ENCODE data around the gene FBXW7. TPM values are rescaled to one million over a fixed set of nuclear protein-coding genes. Genes with fewer than 3 reads are reported as not detected.

The FBXW7 gene
- total RNA-seq, 3 donors from 2014 or later = 55.7 to 247 (median 117) TPM

DNA sequence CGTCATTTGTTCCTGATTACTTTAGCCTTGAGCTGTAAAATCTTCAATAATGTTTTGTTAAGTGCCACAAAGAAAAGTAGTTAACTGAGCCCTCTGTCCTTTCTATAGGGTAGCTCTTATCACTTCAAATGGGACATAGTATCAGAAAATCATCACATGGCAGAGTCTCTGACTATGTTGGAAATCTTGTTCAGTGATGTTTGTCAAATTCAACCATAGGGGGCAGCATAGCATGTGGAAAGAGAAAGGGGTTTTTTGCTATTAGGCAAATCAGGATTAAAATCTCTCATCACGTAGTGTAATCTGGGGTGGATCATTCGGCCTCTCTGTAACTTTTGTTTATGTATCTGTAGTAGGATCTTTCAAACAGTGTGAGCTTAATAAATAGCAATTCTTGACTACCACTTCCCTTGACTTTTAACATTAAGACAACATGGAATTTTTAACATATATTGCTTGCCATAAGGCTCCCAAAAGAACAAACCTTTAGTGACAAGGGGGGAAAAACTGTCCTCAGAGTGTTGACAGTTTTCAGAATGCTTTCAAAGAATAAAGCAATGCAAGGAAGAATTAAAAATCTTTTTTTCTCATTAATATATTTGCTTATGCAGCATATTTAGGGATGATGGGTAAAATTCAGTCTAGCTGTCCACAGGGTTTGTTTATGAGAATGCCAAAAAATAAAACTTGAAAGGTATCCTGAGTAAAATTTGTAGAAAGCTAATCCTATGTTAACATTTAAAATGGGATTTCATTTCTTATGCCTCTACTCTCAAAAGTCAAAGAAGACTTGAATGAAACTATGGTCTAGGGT lies 127.2 kb downstream of the FBXW7 start:
- Histone ChIP-seq H3K4me1 (no peaks in the 10 kb centered on the region), H3K9me3 (no peaks in the 10 kb centered on the region), H3K27me3 (no peaks in the 10 kb centered on the region), H3K4me3 (no peak overlapping the region), H3K36me3 (no peaks in the 10 kb centered on the region), H3K27ac (no peak overlapping the region)
- intact Hi-C loops (cut with DNase I; ENCODE audit: low total_unique reads) = no loop called here
- TF ChIP-seq, protein P1, sequence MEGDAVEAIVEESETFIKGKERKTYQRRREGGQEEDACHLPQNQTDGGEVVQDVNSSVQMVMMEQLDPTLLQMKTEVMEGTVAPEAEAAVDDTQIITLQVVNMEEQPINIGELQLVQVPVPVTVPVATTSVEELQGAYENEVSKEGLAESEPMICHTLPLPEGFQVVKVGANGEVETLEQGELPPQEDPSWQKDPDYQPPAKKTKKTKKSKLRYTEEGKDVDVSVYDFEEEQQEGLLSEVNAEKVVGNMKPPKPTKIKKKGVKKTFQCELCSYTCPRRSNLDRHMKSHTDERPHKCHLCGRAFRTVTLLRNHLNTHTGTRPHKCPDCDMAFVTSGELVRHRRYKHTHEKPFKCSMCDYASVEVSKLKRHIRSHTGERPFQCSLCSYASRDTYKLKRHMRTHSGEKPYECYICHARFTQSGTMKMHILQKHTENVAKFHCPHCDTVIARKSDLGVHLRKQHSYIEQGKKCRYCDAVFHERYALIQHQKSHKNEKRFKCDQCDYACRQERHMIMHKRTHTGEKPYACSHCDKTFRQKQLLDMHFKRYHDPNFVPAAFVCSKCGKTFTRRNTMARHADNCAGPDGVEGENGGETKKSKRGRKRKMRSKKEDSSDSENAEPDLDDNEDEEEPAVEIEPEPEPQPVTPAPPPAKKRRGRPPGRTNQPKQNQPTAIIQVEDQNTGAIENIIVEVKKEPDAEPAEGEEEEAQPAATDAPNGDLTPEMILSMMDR (IDR thresholded peaks at IDR 0.05) = peak in 2 of 3 donors; percentile 27 to 54
- TF ChIP-seq POLR2AphosphoS5 (IDR thresholded peaks at IDR 0.05) (no peak), POLR2A (IDR thresholded peaks at IDR 0.05) (no peak)
- DNase-seq (ENCODE audit: low spot score in 2 of 2) = no peak

DNA sequence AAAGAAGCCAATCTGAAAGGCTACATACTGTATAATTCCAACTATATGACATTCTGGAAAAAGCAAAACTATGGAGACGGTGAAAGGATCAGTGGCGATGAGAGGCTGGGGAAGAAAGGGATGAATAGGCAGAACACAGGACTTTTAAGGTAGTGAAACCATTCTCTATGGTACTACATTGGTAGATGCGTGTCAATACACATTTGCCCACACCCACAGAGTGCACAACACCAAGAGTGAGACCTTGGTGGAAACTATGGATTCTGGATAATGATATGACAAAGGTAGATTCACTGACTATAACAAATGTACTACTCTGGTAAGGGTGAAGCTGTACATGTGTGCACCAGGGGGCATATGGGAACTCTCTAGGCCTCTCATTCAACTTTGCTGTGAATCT lies 134.5 kb downstream of the FBXW7 start:
- no peaks in the 10 kb centered on the region for H3K4me1 ChIP-seq
- H3K4me3 ChIP-seq = no peak overlapping the region
- intact Hi-C loops (cut with DNase I; ENCODE audit: low total_unique reads) = no loop called here
- H3K27ac ChIP-seq = no peak overlapping the region
- DNase-seq (ENCODE audit: low spot score in 2 of 2) = no peak
- TF ChIP-seq, protein P1 (IDR thresholded peaks at IDR 0.05) = no peak
- no peaks in the 10 kb centered on the region for H3K9me3 ChIP-seq
- no peaks in the 10 kb centered on the region for H3K27me3 ChIP-seq
- H3K36me3 ChIP-seq = no peaks in the 10 kb centered on the region

DNA sequence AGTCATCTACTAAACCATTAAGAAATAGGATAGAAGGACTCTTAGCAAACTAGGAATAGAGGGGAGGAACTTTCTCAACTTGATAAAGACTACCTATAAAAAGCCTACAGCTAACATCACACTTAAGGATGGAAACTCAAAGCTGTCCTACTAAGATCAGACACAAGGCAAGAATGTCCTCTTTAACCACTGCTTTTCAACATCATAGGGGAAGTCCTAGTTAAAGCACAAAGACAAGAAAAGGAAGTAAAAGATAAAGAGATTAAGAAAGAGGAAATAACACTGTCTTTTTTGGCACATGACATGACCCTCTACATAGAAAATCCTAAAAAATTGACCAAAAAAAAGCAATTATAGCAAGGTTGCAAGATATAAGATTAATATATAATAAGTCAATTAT lies 136.6 kb downstream of the FBXW7 start:
- H3K27me3 ChIP-seq = no peaks in the 10 kb centered on the region
- TF ChIP-seq, protein P1 (IDR thresholded peaks at IDR 0.05) = no peak
- TF ChIP-seq POLR2A (IDR thresholded peaks at IDR 0.05) = no peak
- TF ChIP-seq POLR2AphosphoS5 (IDR thresholded peaks at IDR 0.05) = no peak
- no peaks in the 10 kb centered on the region for H3K36me3 ChIP-seq
- H3K9me3 ChIP-seq = no peaks in the 10 kb centered on the region
- H3K27ac ChIP-seq = no peak overlapping the region
- intact Hi-C loops (cut with DNase I; ENCODE audit: low total_unique reads) = no loop called here
- H3K4me3 ChIP-seq = no peak overlapping the region
- DNase-seq (ENCODE audit: low spot score in 2 of 2) = no peak
- no peaks in the 10 kb centered on the region for H3K4me1 ChIP-seq

- H3K36me3 ChIP-seq = no peaks in the 10 kb centered on the region
Measured at GRCh38 chr4:152398060-152398459, 137.8 kb downstream of the FBXW7 start.

DNA sequence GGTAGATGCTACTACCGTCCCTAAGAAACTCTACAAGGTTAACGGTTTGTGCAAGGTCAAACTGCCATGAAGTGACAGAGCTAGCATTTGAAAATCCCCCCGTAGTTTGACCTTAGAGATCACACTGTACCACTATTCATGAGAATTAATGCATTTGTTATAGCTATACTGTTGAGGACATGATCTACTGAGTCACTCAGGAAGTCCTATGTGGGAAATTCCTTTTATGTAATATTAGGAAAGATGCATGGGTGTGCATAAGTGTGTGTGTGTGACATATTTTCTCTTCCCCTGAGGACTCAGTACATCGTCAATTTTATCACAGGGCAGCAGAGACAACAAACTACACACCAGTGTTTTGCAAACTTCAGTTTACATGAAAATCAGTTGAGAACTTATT lies 141.1 kb downstream of the FBXW7 start:
- no peak for DNase-seq (ENCODE audit: low spot score in 2 of 2)
- no peaks in the 10 kb centered on the region for H3K36me3 ChIP-seq
- intact Hi-C loops (cut with DNase I; ENCODE audit: low total_unique reads) = no loop called here
- no peaks in the 10 kb centered on the region for H3K9me3 ChIP-seq
- H3K27ac ChIP-seq = no peak overlapping the region
- TF ChIP-seq POLR2AphosphoS5 (IDR thresholded peaks at IDR 0.05) (no peak), POLR2A (IDR thresholded peaks at IDR 0.05) (no peak)
- TF ChIP-seq, protein P1 (IDR thresholded peaks at IDR 0.05) = no peak
- no peaks in the 10 kb centered on the region for H3K27me3 ChIP-seq
- H3K4me1 ChIP-seq = no peaks in the 10 kb centered on the region
- H3K4me3 ChIP-seq = no peak overlapping the region

More at GRCh38 chr4:152398060-152398459, 137.8 kb downstream of the FBXW7 start:
- H3K9me3 ChIP-seq = no peaks in the 10 kb centered on the region
- no peaks in the 10 kb centered on the region for H3K27me3 ChIP-seq
- H3K4me1 ChIP-seq = no peaks in the 10 kb centered on the region
- DNase-seq (ENCODE audit: low spot score in 2 of 2) = no peak
- intact Hi-C loops (cut with DNase I; ENCODE audit: low total_unique reads) = no loop called here
- H3K4me3 ChIP-seq = no peak overlapping the region
- no peak for TF ChIP-seq POLR2A (IDR thresholded peaks at IDR 0.05)
- no peak for TF ChIP-seq POLR2AphosphoS5 (IDR thresholded peaks at IDR 0.05)
- TF ChIP-seq, protein P1 (IDR thresholded peaks at IDR 0.05) = no peak
- no peak overlapping the region for H3K27ac ChIP-seq

All from breast epithelium (tissue), 4 donors.